HG02642 (cell line): ENCODE results near the gene NHSL2.

Experiments used
- ATAC-seq: cut with Tn5 transposase; IDR thresholded peaks from one replicate; pipeline ENCODE4 v1.9.1; 2021; ENCODE audit warnings: mild to moderate bottlenecking; ENCODE audit not compliant: unreplicated experiment, poor library complexity

NHSL2 gene

DNA sequence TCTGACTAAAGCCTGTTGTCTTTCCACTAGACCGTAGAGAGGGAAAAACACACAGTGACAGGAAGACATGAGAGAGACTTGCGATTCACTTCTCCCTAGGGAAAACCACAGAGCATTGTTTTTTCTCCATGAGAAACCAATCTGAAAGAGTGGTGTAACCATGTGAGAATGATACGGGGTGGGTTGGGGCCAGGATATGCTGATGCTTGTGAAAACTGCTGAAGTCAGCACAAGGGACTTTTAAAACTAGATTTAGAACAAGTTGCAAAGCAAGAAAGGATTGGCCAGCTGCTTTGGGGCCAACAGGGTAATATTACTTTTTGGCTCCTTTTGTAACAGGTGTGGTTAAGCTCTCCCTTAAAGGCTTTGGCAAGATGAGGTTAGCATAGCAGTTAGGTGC is 66.1 kb downstream of the NHSL2 start:
- no peak for ATAC-seq

DNA sequence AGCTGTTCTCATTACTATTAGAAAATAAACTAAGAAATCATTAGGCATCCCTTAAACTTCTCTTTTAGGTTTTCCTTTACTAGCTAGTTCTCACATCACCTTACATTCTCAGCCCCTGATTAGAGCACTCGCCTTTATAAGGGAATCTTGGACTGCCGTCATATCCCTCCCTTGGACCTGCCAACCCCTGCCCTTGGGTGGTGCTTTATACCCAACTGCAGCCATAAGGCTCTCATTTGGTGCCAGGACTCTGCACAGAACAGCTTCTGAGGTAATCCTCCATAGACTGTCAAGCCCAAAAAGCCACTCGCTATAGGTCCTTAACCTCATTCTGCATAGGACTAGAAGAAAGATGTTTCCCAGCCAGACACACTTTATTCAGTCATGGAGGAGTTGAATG is 67.5 kb downstream of the NHSL2 start:
- ATAC-seq = no peak

DNA sequence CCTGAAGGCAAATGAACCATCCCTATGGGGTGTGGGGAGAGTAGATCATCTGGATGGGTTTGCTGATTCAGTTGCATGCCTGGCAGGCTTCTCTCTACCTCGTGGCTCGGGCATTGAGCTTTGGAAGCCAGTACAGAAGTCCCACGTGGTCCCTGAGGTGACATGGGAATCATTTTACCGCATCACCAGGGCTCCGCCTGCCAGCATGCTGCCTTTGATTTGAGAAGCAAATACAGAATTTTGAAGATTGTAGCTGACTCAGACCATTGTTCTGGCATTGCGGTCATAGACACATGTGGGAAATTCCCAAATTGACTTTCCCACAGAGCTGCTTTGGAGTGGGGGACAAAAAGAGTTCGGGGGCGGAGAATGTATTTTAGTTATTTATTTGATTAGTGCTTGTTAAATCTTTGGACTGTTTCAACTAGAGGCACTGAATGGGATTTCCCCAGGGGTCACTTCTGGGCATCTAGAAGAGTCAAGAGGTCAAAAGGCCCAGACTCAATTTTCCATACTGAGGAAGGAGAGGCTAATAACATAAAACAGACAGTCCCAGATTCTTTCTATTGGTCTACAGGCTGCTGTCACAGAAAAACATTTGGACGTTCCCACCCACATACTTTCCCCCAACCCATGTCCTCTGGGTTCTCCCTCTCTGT is 79.3 kb downstream of the NHSL2 start:
- ATAC-seq = no peak

DNA sequence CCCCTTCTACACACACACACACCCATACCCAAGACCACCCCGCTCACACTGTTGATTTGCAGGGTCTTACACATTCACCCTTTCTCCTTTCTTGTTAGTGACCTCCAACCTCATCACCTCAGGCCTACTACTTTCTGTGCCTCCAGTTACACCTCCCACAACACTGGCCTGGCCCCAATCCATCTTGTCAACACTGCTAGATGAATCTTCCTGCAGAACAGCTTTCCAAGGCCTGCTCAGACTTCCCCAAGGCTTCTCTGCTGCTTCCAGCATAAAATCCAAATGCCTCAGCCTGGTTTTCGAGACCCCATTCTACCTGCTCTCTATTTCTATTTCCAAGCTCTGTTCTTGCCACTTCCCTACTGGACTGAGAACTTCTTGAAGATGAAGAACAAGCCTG is 79.9 kb downstream of the NHSL2 start:
- no peak for ATAC-seq

DNA sequence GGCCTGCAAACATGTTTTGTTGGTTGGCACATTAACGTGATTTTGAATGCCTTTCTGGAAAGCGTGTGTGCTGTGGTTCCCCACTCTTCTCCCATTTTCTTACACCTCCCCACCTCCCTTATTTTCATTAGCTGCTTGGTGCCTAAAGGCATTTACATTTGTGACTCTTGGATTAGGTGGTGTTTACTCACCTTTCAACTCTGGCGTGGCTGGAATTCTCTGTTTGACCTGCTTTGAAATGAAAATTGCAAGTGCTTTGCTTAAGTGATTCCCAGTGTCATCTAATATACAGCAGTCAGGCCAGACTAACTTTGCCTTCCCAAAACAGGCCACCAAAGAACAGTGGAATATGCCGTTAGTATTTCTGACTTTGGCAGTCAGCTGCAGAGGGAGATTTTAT is 80.5 kb downstream of the NHSL2 start:
- no peak for ATAC-seq

DNA sequence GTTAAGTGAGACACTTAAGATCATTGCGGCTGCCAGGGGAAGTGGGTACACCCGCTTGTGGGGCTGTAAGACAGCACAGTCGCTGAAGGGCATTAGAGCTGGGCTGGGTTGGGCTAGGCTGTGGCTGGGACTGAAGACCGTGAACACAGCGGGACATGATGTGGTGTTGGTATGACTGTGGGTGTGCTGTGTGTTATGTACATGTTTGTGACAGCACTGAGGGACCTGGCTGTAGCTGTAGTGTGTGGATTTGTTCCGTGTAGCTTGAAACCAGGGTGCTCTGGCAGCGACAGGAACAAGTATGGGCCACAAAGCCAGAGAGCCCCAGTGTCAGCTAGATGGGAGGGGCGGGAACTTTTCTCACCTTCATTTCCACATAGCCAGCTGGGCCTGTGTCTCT is 82.1 kb downstream of the NHSL2 start:
- no peak for ATAC-seq

DNA sequence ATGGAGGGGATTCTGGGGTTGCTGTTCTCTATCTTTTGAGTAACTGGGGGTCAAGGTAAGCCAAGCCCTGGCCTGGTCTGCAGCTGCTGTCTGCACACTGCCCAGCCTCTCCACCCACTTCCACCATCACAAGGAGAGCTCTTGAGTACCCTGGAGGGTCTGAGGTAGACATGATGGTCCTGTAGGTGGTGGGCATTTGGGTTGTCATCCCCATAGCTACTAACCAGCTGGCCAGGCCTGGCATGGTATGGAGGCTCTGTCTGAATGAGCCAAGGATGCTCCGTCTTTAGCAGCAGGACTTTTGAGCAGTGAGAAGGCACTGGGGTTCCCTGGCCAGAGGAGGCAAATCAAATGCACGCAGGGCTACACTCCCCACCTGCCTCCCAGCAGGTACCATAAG is 82.7 kb downstream of the NHSL2 start:
- ATAC-seq = no peak

DNA sequence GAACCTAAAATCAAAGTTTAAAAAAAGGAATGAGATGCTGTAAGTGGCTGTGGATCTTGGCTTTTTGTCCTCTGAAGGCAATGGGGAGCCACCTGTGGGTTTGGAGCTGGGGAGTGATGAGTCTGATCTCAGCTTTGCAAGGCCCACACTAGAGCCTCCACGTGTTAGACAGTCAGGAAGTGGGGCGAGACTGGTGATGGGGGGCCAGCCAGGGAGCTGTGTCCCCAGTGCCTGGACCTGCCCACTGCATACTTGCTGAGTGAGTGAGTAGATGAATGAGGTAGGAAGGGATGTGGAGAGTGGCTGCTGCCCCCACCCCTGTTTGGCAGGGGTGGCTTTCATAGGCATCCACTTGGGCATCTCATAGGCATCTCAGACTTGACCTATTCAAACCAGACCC is 84.0 kb downstream of the NHSL2 start:
- no peak for ATAC-seq

DNA sequence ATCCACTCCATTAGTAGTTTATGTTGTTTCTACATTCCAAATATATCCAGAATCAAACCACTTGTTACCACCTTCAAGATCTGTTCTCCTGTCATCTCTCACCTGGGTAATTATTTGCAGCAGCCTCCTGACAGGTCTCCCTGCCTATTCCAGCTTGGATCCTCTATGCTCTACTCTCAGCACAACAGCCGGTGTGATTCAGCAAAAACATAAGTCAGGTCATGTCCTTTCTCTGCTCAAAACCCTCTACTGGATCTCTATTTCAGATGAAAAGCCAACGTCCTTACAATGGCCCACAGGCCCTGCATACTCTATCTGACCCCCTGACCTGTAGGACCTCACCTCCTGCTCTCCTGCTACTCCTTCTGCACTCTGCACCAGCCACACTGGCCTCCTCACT is 84.5 kb downstream of the NHSL2 start:
- ATAC-seq = no peak

DNA sequence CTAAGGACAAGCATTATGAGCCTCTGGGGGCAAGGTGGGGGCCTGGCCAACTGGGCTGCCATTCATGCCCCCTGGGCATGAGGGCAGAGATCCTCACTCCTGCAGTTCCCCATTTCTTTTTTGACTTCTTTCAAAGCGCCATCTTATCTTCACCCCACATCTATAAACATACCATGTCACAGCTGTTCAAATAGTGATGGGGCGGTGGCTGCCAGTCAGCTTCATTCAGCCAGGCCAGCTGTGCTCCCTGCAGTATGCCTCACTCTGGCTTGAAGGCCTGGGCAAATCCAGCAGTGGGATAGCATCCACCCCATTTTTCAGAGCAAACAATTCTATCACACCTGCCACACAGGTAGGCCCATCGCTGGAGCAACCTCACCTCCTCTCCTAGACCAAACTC is 85.5 kb downstream of the NHSL2 start:
- ATAC-seq = no peak

DNA sequence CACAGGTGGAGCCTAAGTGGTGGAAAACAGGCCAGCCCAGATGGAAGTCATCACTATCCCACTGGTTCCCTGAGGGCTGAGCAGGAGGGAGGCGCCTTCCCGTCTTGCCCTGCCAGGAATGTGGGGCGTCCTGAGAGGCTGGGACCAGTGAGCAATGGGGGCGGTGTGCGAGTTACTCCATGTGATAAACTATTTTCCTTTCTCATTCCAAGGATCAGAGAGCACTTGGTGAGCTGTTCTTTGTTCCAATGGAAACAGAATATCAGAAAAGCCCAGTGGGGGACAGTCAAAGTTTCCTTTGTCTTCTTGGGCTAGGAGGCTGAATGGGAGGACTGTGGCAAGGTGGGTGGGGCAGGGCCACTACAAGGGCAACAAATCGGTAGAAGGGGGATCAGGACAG is 86.2 kb downstream of the NHSL2 start:
- ATAC-seq = no peak

DNA sequence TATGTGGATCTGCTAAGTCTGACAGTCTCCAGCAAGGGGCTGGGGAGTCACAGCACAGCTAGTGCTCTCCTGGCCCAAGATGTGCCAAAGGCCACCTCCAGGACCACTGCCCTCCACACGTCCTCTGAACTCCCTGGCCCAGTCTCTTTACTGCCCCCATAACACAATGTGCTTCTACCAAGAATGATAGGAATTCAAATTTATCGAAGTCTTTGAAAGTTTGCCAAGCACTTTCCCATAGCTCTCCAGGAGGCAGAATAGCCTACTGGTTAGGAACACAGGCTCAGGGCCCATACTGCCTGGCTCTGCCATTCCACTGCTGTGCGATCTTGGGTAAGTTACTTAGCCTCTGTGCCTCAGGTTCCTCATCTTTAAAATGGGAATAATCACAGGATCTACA is 86.7 kb downstream of the NHSL2 start:
- no peak for ATAC-seq

DNA sequence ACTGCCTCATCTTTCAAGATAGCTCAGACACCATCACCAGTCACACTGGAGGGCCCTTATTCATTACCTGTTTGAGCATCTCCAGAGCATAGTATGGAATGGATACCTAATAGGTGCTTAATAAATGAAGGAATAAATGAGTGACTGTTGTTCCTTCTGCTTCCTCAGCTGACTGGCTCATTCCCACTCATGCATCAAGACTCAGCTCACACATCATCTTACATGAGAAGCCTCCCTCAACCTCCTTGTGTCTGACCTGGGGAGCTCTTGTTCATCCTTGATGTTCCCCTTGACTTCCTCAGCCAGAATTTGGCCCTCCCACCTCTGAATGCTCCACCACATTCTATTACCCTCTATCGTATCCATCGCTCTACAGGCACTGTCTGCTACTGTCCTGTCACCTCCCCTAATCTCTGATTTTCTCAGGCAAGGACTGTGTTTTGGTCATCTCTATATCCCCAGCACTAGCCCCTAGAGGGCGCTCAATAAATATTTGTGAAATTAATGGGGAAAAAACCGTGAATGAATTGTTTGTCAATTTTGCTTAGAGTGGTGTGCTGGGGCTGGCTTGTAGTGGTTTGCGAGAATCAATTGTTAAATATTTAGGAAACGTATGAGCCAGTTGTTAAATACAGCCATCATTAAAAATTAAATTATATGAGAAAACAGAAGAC is 88.3 kb downstream of the NHSL2 start:
- no peak for ATAC-seq

DNA sequence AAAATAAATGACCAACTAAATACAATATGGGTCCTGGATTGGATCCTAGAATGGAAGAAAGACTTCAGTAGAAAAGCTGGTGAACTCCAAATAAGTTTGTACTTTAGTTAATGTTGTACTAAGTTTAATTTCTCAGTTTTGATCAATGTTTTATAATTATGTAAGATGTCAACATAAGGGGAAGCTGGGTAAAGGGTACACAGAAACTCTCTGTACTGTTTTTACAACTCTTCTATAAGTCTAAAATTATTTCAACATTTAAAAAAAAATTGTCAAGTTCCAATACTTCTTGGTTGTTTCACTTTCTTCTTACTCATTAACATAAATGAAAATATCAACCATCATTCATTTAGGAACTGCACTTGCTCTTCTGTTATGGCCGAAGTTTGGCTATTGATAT is 88.9 kb downstream of the NHSL2 start:
- no peak for ATAC-seq

DNA sequence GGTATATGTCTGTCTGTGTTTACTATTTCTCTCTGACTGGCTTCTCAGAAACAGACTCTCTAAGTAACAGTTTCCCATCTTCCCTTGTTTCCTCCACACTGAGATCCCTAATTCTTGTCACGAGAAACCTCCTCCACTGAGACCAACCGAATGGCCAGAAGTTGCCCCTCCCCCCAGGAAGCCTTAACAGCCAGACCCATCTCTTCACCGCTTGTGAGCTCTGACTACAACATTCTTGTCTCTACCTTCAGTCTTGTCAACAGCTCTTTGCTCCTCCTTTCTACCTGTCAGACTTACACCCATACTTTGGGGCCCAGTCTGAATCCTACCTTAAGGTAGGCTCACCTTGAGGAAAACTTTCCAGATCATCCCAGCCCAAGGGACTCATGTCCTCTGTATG is 90.8 kb downstream of the NHSL2 start:
- no peak for ATAC-seq

DNA sequence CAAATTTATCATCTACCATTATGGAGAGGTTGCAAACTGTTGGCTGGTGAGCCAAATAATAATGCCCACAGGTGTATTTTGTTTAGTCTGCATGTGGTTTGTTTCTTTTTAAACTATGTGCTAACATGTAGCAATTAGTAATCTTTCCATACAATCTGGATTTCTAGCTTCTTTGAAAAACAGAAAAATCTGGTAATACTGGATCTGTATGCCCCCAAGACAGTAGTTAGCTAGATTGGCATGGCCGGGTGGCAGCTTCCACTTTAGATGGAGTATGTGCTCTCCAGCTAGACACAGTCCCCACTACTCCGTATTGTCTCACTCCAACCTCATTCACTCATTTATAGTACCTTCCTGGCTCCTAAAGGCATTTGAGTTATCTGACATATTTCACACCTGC is 91.3 kb downstream of the NHSL2 start:
- ATAC-seq = no peak

DNA sequence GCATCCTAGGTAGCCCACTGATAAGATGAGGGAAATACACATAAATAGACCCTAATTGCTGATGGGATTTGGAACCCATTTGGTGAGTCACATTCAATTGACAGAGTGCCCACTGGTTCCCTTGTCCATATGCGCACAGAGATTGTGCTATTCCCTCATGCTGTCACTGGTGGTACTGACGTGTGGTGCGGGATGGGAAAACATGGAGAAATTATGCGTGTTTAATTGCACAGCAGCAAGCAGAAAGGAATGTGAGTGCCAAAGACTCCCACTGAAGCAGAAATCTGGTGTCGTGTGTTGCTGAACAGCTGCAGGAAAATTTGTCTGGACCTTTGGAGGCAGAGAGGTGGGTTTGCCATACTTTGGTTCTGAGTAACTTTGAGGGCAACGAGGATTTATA is 92.2 kb downstream of the NHSL2 start:
- ATAC-seq = no peak

DNA sequence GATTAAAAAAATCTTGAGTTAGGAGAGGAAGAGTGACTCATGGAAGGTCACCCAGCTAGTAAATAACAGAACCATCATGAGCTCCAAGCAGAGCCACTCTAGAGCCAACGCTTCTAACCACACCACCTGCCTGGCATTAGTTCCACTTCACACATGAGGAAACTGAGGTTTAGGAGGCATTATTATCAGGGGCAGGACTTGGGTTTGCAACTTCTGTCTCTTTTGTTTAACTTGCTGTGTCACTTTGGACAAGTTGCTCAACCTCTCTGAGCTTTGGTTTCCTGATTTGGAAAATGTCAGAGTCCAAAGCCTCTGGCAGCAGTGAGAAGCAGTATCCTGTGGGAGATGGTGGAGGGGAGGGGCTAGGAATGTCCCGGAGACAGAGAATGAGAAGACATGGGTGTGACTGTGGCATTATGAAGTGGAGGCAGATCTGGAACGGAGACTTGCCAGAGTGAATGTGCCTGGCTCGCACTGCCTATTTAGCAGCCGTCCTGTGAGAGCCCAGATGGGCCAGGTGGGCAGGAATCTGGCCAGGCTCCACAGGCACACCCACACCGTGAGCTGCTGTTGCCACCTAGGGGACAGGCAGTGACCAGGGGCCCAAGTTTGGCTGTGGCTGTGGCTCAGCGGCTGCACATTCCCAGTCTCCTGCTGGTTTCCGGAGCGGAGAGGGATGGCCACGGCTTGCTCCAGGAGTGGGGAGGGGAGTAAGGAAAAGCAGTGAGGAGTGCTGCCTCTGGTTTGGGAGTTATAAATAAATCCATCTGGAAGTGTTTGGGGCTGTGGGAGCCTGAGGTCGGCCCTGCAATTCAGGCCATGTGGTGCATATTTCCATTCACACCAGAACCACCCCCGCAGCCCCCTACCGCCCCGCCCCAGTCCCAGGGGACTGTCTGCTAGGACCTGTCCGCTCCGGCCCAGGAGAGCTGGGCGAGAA is 93.4 kb downstream of the NHSL2 start:
- no peak for ATAC-seq

DNA sequence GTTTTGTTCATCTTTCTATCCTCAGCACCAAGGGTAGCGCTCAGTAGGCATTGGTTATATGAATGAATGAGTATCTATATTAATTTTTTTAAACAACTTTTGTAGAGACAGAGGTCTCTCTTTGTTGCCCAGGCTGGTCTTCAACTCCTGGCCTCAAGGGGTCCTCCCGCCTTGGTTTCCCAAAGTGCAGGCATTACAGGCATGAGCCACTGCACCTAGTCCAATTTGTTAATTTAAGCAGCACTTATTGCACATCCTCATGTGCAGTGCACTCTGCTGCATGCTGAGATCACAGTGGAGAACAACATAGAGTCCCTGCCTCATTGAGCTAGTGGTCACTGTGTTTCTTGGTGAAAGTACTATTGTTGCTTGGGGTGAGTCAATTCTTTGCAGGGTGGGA is 94.4 kb downstream of the NHSL2 start:
- ATAC-seq = no peak

DNA sequence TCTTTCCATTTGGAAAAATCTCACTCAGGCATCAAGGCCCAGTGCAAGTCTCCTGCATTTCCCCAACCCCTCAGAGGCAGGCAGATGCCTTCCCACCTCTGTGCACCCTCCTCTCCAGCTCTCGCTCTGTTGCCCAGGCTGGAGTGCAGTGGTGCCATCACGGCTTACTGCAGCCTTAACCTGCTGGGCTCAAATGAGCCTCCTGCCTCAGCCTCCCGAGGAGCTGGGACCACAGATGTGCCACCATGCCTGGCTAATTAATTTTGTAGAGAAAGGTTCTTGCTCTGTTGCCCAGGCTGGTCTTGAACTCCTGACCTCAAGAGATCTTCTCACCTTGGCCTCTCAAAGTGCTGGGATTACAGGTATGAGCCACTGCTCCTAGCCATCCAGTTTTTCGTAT is 95.8 kb downstream of the NHSL2 start:
- no peak for ATAC-seq

DNA sequence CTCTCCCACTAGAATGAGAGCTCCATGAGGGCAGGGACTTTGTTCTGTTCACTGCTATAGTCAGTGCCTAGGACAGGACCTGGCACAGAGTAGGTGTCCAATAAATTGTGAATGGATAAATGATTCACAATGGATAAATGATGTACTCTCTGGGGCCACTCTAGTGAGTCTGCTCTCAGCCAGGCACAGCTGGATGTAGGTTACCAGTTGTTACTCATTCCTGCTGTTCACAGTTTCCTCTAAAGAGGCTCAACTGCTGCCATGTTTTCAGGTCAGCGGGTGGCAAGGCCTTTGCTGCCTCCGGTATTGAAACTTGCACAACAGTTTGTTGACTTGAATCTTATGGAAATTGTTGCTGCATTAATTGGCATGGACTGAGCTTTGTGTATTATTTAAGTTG is 99.1 kb downstream of the NHSL2 start:
- ATAC-seq = no peak
